ENCODE results near the gene EXD3.

The EXD3 gene

GRCh38 chr9:137303151-137303892 lies 119.6 kb downstream of the EXD3 start:
- DNase-seq = no peak

GRCh38 chr9:137302449-137303150 lies 120.4 kb downstream of the EXD3 start:
- peak; percentile 68 for DNase-seq

GRCh38 chr9:137302118-137302448 lies 120.9 kb downstream of the EXD3 start, which contains the start of gene NRARP:
NRARP (minus strand) TSS chr9:137302271; CDS start chr9:137301928, 343 bp downstream.
- peak; percentile 88 for DNase-seq

- DNase-seq = peak; percentile 29
Measured at GRCh38 chr9:137301081-137301947, 121.6 kb downstream of the EXD3 start.

- DNase-seq = no peak
Measured at GRCh38 chr9:137300567-137301080, 122.3 kb downstream of the EXD3 start.

- no peak for DNase-seq
Measured at GRCh38 chr9:137299938-137300337, 123.0 kb downstream of the EXD3 start.

- no peak for DNase-seq
Measured at GRCh38 chr9:137299203-137299565, 123.8 kb downstream of the EXD3 start.

- no peak for DNase-seq
Measured at GRCh38 chr9:137298401-137299202, 124.4 kb downstream of the EXD3 start.

- DNase-seq = no peak
Measured at GRCh38 chr9:137297966-137298365, 125.0 kb downstream of the EXD3 start.

- no peak for DNase-seq
Measured at GRCh38 chr9:137296670-137297664, 126.0 kb downstream of the EXD3 start.

GRCh38 chr9:137295849-137296669 lies 126.9 kb downstream of the EXD3 start:
- DNase-seq = no peak

- peak; percentile 21 for DNase-seq
Measured at GRCh38 chr9:137295238-137295811, 127.6 kb downstream of the EXD3 start.

GRCh38 chr9:137294681-137295237 lies 128.2 kb downstream of the EXD3 start:
- peak; percentile 25 for DNase-seq

GRCh38 chr9:137294091-137294680 lies 128.8 kb downstream of the EXD3 start:
- peak; percentile 47 for DNase-seq

GRCh38 chr9:137293482-137294090 lies 129.4 kb downstream of the EXD3 start:
- no peak for DNase-seq

- DNase-seq = no peak
Measured at GRCh38 chr9:137293094-137293481, 129.9 kb downstream of the EXD3 start.

- DNase-seq = no peak
Measured at GRCh38 chr9:137286975-137287383, 136.0 kb downstream of the EXD3 start.

GRCh38 chr9:137281345-137282116 lies 141.4 kb downstream of the EXD3 start:
- DNase-seq = no peak
